Measurements from ENCODE around the gene TEAD1.

- TF ChIP-seq, protein P1, sequence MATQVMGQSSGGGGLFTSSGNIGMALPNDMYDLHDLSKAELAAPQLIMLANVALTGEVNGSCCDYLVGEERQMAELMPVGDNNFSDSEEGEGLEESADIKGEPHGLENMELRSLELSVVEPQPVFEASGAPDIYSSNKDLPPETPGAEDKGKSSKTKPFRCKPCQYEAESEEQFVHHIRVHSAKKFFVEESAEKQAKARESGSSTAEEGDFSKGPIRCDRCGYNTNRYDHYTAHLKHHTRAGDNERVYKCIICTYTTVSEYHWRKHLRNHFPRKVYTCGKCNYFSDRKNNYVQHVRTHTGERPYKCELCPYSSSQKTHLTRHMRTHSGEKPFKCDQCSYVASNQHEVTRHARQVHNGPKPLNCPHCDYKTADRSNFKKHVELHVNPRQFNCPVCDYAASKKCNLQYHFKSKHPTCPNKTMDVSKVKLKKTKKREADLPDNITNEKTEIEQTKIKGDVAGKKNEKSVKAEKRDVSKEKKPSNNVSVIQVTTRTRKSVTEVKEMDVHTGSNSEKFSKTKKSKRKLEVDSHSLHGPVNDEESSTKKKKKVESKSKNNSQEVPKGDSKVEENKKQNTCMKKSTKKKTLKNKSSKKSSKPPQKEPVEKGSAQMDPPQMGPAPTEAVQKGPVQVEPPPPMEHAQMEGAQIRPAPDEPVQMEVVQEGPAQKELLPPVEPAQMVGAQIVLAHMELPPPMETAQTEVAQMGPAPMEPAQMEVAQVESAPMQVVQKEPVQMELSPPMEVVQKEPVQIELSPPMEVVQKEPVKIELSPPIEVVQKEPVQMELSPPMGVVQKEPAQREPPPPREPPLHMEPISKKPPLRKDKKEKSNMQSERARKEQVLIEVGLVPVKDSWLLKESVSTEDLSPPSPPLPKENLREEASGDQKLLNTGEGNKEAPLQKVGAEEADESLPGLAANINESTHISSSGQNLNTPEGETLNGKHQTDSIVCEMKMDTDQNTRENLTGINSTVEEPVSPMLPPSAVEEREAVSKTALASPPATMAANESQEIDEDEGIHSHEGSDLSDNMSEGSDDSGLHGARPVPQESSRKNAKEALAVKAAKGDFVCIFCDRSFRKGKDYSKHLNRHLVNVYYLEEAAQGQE (IDR thresholded peaks at IDR 0.05; ENCODE audit: borderline replicate concordance), result no peak
- TF ChIP-seq, protein P1 (CRISPR knock-in tag; IDR thresholded peaks at IDR 0.05; ENCODE audit: low read depth), result no peak
- TF ChIP-seq ZNF217 (CRISPR knock-in tag; IDR thresholded peaks at IDR 0.05) (no peak), MAFF (IDR thresholded peaks at IDR 0.05; ENCODE audit: low read length) (no peak), GTF2F1 (IDR thresholded peaks at IDR 0.05; ENCODE audit: low read depth, low read length) (no peak), ZNF780A (CRISPR knock-in tag; IDR thresholded peaks at IDR 0.05) (no peak), ZNF224 (CRISPR knock-in tag; IDR thresholded peaks at IDR 0.05) (no peak)
Observed at GRCh38 chr11:12807621-12808020, 133.4 kb downstream of the TEAD1 start.
